A204.1 (cell line): ENCODE results near the gene WDR45B.

Experiments used
- FAIRE-seq: peaks from 2 replicates; lab custom pipeline; 2012; peaks lifted over from hg19 to GRCh38; lab: Jason Lieb, UNC

Gene WDR45B

DNA sequence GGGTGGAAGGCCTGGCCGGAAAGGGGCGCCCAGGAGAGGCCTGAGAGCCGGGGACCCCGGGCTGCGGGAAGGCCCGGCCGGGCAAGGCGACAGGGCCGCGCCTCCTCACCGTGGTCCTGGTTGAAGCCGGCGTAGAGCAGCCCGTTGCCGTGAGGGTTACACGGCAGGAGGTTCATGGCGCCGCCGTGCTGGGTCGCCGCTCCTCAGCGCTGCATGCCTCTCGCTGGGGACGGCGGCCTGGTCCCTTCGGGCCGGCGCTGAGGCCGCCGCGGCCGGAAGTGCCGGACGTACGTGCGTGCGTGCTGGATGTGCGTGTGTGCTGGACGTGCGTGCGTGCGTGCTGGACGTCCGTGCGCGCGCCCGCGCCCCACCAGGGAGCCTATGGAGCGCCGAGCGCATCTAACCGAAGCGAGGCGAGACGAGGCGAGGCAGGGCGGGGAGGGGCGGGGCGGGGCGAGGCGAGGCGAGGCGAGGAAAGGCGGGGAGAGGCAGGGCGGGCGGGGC is at the start of gene WDR45B:
WDR45B (minus strand) TSS at position 280 of the 504 bp plus-strand sequence; CDS start at position 176, 104 bp downstream.
- FAIRE-seq: no peak

DNA sequence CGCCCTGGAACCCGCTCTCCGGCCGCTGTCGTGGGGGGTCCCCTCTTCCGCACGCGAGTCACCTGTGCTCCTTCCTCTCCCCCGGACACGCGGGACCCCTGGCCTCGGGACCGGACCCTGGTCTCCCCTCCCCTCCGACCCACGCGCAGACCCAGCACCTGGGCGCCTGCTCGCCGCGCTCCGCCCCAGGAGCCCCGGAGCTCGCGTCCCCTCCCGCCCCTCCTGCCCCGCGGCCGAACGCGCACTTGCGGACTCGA is 49.5 kb upstream of the WDR45B start:
- FAIRE-seq: no peak

DNA sequence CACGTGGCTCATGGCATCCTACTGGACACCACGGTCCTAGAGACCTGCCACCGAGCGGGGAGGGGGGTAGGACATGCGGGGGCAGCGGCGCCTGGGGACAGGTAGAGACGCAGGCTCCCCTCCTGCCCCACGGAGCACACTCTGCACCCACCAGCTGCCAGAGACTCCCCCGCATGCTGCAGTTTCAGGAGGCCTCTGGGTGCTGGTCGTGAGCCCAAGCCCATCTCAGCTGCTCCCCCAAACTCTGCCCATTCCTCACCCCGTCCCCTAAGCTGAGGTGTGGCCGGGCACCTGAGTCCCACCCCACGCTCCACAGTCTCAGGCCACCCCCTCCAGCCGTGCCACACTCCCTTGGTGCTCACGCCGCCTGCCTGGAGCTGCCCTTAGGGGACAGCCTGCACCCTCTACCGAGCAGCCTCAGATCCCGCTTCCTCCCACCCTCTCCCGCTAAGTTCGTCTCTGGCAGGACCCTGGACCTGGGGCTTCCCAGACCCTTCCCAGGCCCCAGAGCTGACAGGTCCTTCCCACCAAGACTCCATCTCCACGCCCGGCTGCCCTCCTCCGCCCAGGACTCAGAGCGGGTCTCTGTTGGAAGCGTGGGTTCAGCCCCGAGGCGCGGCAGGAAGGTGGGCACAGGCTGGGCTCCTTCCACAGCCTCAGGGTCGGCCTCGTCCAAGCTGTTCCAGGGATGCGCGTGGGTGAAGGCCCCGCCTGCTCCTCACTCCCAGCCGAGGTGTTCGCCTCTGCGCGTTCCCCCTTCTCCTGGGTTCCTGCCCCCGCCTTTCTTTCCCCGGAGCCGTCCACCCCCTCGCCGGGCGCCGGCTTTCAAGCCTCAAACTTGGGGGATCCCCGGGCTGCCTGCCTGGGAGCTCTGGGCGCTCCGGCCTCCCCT is 48.9 kb upstream of the WDR45B start:
- FAIRE-seq: no peak

DNA sequence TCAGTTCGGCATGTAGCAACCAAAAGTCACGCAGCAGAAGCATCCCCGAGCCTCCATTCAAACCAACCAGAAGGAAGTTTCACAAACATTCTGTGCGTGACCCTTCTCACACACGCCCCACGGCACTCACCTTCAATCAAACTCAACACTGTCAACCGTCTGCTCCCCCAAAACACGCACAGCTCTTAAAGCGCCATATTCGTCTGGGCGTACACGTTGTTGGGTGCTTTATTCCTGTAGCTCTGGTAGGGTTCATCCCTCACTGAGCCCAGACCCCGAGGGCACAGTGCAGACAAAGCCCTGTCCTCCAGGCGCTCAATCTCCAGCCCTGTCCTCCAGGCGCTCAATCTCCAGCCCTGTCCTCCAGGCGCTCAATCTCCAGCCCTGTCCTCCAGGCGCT is 48.0 kb upstream of the WDR45B start:
- no peak for FAIRE-seq

DNA sequence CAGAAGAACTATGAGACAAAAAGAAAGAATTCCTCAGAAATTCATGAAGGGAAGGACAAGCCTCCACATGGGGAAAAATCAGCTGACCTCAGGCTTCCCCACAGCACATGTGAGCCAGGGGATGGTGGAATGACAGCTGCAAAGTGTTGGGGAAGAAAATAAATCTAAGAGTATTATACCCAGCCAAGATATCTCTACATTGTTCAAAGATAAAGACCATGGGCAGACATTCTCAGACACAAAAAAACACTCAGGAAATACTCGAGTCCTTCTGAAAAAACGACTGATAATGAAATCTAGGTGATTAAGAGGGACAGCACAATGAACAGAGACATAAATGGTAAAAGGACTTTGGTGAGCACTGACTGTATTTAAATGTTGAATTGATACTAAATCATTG is 46.4 kb upstream of the WDR45B start:
- FAIRE-seq: no peak

DNA sequence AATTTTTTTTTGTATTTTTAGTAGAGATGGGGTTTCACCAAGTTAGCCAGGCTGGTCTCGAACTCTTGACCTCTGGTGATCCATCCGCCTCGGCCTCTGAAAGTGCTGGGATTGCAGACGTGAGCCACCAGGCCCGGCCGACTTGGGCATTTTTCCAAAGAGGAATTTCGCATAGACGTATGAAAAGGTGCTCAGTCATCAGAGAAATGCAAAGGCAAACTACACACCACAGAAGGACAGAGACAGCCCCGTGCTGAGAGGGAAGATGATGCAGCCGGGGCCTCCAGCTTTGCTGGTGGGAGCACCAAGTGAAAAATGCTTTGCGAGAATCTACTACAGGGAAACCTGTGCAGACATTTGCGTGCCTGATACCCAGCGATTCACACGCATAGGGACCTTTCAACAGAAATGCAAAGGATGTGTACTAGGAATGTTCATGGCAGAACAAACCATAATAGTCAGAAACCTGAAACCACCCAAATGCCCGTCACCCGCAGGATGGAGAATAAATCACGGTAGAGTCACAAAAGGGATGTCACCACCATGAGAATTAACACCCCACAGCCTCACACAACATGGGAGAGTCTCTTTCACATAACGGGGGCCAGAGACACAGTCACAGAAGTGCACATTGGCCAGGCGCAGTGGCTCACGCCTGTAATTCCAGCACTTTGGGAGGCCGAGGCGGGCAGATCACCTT is 45.1 kb upstream of the WDR45B start:
- FAIRE-seq: no peak

DNA sequence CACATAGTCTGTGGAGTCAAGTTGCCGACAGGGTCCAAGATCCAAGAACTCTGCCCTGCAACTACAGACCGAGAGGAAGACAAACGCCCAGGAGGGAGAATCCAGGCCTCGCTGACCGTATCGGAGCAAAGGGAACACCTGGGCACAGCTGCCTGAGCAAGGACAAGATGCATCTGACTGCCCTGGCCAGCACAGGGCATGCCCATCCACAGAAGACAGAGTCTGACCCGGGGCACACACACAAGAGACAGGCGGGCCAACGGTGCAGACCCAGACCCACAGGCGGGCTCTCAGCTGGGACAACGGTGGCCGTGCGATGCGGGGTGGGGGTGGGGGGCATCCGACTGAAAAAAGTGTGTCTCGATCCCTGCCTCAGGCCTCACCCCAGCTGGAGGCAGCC is 44.0 kb upstream of the WDR45B start:
- FAIRE-seq: no peak

DNA sequence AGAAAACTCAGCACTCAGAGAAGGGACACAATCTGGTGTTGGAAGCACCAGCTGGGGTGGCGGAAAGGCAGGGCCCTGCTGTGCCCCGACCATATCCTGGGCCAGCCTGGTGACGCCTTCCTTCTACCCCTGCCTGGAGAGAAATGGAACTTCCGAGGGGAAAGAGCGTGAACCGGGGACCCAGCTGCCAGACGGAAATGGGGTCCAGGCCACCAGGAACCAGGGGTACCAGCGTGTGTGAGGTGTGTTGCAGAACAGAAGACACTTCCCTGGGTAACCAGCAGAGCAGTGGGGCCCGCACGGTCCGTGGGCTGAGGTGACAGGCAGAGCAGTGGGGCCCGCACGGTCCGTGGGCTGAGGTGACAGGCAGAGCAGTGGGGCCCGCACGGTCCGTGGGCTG is 43.5 kb upstream of the WDR45B start:
- no peak for FAIRE-seq

DNA sequence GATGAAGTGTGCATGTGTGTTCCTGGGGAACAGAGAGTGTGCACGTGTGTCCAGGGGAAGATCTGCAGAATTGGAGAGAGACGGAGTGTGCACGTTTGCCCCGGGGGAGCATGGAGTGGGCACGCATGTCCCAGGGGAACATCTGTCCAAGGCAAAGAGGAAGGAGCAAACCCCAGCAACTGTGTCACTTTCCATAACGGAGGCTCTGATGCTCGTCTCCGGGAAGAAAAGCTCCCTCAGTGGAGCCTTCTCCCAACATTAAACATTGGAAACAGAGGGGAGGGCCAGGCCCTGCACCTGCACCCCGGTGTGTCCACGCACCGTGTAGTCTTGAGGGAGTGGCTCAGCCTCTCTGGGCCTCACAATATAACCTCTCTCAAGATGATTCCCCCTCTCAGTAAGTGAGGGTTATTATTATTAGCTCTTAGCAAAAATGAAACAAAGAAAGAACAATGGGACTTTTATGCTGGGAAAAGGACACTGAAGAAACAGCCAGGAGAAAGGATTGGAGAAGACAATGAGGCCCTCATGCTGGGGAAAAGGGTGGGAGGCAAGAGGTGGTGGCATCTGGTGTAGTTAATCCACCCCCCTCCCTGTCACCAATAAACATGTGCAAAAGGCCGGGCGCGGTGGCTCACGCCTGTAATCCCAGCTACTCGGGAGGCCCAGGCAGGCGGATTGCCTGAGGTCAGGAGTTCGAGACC is 42.7 kb upstream of the WDR45B start:
- no peak for FAIRE-seq

DNA sequence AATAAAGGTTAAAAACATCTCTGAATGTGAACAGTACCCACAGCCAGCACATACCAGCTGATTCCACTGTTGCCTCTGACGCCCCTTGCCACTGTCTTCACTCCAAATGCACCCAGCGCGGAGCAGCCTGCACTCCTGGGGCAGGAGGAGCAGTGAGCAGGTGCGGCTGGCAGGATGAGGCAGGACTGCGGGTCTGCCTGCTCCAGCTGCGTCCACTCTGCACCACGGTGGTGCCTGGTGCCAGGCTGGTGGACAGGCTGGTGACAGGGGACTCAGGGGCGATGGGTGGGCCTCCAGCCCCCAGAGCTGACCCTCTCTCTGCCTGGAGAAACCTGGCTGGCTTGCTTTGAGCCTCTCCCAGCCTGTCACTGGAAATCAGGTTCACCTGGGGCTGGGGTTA is 40.8 kb upstream of the WDR45B start:
- FAIRE-seq: no peak

DNA sequence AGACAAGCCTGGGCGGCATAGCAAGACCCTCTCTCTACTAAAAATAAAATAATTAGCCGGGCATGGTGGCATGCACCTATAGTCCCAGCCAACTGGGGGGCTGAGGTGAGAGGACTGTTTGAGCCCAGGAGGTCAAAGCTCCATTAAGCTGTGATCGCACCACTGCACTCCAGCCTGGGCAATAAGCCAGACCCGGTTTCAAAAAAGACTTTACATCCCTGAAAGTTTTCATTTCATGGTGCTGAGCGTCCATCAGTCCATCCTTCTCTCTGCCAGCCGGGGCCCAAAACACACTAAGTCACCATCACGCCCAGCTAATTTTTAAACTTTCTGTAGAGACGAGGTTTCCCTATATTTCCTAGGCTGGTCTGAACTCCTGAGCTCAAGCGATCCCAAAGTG is 39.6 kb upstream of the WDR45B start:
- no peak for FAIRE-seq

DNA sequence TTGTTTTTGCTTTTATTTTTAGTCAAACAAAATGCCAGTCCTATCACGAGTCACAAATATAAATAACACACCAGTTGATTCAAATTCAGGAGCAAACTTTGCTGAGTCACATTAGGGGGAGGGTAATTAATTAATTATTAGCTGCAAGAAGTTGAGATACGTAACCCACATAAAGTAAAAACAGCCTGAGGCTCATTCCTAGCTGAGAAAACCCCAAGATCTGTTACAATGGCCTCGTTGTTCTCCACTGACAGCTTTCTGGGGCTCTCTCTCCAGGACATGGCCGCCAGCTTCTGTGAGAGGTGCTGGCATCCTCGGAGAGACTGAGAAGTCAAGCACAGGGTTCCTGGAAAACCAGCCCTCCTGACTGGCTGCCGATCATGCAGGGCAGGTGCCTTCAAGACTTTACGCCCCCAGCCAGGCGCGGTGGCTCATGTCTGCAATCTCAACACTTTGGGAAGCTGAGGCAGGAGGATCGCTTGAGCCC is 39.2 kb upstream of the WDR45B start:
- FAIRE-seq: no peak

DNA sequence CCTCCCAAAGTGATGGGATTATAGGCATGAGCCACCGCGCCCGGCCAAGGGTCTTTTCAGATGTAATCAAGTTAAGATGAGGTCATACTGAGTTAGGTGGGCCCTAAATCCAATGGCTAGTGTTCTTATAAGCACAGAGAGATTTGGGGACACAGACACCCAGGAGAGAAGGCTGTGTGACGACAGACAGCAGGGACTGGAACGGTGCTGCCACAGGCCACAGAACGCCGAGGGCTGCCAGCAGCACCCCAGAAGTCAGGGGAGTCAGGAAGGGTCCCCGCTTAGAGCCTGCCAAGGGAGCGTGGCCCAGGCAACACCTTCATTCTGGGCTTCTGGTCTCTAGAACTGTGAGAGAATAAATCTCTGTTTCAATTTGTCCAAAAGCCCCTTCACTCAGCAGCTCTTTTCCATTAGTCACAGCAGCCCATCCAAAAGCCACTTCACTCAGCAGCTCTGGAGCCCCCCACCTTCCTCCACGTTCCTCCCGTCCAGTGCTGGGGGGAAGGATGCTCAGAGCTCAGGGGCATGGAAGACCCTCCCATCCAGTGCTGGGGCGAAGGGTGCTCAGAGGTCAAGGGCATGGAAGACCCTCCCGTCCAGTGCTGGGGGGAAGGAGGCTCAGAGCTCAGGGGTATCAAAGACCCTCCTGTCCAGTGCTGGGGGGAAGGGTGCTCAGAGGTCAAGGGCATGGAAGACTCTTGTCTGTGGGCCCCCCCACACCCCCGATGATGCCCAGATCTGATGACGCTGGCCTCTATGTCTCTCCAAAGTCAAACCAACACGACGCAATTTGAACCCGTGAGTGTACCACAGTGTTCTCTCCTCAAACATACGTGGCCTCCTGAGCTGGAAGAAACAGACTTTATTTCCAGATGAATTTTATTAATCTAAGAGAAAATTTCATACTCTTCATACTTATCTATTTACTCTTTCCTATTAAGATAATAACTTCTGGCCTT is 38.4 kb upstream of the WDR45B start:
- no peak for FAIRE-seq

DNA sequence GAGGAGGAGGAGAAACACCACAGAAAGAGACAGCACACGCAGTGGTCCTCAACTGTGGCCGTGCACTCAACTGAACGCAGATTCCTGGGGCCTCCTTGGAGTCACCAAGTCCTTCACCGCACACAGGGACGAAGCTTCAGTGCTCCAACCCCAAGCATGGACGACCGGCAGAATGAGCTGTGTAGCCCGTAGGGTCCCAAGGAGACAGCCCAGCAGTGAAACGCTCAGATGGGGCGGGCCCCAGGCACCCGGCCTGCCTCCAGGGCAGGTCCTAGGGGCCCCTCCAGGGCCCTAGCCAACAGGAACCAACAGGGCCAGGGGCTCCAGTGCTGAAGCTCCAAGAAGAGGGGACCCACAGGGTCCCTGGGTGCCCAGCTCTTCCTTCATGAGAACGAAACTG is 37.0 kb upstream of the WDR45B start:
- FAIRE-seq: no peak

DNA sequence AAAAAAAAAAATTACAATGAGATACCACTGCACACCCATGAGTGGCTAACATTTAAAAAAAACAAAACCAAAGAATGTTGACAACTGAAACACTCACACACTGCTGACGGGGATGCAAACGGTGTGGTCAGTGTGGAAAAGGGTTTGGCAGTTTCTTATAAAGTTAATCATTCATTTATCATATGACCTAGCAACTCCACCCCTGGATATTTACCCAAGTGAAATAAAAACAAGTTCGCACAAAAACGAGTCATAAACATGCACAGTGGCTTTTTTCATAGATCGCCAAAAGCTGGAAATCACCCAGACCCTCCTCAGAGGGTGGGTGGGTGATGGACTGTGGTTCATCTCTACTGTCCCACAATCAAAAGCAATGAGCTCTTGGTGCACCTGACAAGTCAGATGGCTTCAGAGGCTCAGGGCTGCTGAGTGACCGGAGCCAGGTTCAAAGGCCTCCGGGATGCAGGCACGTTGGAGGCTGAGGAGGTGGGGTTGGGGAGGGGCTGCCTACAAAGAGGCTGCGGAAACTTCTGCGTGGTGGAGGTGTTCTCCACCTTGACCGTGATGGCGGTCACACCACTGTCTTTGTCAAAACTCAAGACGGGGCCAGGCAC is 36.1 kb upstream of the WDR45B start:
- FAIRE-seq: no peak

DNA sequence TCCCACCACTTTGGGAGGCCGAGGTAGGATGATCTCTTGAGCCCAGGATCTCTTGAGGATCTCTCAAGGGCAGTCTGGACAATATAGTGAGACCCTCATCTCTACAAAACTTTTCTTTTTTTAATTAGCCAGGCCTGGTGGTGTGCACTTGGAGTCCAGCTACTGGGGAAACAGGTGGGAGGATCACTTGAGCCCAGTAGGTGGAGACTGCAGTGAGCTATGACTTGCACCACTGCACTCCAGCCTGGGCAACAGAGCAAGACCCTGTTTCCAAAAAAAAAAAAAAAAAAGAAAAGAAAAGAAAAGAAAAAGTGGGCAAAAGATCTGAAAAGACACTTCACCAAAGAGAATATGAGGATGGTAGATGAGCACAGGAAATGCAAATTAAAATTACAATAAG is 35.3 kb upstream of the WDR45B start:
- FAIRE-seq: no peak

DNA sequence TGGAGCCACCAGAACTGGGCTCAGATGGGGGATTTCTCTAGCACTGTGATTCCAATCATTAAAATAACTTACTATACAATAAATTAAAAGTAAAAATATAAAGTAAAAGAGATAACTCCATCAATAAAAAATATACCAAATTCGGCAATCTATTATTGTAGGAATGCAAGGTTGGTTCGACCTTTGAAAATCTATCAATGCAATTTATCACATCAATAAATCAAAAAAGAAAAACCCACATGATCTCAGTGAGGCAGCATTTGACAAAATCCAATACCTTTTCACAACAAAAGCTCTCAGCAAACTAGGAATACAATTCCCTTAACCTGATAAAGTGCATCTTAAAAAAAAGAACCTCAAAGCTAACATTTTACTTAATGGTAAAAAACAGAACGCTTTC is 33.3 kb upstream of the WDR45B start:
- FAIRE-seq: no peak

DNA sequence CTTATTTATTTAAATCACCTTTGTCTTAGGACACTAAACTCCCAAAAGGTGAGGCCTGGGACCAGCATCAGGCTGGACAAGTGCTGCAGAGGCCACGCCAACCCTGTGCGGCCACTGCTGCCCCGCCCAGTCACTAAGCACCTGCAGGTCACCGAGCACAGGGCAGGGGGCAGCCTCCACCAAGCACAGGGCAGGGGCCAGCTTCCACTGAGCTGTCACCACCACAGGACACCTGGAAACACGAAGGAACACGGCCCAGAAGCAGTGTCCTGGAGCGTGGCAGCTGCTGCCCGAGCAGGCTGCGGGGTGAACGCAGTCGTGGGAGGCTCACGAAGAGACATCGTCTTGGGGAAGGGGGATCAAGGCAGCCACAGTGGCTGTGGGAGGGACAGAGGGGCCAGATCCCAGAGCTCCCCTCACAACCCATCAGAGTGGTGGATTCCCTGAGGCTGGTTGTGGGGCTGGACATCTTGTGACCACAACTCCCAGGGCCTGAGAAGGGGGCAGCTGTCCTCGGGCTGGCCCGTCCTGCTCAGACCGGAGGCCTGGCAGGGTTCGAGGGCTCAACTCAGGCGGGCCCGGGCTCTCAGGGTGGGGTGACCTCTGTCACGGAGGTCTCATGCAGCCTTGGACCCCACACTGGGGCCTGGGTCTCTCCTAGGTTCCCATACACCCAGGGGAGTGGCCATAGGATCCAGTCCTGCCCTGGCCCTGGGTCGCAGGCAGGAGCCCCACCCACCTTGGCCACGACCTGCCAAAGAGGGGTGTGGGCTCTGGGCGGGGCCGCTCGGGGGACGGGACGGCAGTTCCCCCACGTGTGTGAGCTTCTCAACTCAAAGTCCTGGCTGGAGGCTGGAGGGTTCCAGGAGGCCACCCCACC is 31.6 kb upstream of the WDR45B start:
- no peak for FAIRE-seq

DNA sequence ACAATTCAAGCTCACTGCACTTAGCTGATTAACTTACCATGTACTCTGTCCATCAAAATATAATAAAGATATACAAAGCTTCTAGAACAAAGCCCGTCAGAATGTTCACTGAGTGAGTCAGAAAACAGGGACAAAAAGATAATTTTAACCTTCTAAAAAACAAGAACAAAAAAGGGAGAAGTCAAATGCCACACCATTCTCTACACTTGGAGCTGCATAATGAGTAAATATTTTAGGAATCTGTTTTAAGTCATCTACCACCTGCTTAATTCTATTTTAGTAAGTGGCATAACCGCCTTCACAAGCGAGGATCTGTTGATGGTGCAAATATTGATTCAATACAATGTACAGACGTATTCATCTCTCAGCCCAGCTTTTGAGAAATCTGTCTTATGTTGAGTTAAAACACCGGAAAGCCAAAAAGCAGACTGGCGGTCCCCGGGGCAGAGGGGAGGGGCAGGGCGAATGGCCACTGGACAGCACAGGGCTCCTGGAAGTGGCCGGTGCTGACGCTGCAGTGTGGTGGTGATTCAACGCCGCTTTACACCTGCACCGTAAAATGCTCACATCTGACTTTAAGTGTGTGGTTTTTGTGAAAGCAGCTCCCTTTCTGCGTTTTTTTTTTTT is 30.1 kb upstream of the WDR45B start:
- no peak for FAIRE-seq

DNA sequence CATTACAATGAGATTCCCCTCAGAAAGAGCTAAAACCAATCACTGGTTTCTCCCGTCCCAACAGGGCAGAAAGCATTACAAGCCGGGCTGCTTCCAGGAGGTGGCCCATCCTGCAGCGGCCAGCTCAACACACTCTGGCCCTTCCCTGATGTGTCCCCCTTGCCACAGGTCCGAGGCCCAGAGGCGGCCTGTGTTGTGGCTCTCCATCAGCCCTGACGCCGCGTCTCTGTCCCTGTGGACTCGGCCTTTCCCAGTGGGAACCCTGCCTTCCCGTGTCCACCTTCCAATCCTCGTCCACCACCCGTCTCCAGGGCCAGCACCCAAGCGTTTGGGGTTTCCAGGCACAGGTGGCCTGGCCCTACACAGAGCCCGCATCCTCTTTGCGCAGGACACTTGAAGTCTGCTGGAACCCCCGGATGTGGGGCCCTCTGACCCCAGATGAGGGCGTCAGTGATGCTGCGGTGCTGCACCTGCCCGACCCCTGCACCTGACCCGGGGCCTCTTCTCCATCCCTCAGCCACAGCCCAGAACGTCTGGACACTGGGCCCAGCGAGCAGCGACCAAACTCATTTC is 29.2 kb upstream of the WDR45B start:
- no peak for FAIRE-seq
